HL-60 (cell line): ENCODE data around the gene ABLIM1.

ENCODE experiments used
- DNase-seq, 2 experiments: peaks; one replicate each; pipeline ENCODE4 v3.0.0-alpha.2; 2010 to 2020; ENCODE audit warnings: low read depth in 1 of 2, low spot score in 1 of 2
- H3K27ac ChIP-seq: fragments of 250-450 bp; sonication (Bioruptor Pico); replicated peaks from 2 replicates; pipeline ENCODE4 v1.5.1; 2020; ENCODE audit warnings: mild to moderate bottlenecking, moderate library complexity
- H3K27me3 ChIP-seq: fragments of 250-450 bp; sonication (Bioruptor Pico); 2 replicates; pipeline ENCODE4 v1.5.1; 2021; ENCODE audit warnings: mild to moderate bottlenecking, moderate library complexity; ENCODE audit not compliant: insufficient read depth, poor library complexity, severe bottlenecking
- H3K4me3 ChIP-seq: replicated peaks from 2 replicates; pipeline ENCODE4 v1.5.1; 2011; ENCODE audit warnings: mild to moderate bottlenecking, control low read depth, low read length; ENCODE audit not compliant: insufficient read depth
- GABPA ChIP-seq: IDR thresholded peaks from 2 replicates; pipeline ENCODE4 v1.6.1; 2012; ENCODE audit warnings: low read depth
- POLR2AphosphoS5 ChIP-seq: IDR thresholded peaks from 2 replicates; pipeline ENCODE4 v1.6.1; 2012; ENCODE audit warnings: low read depth
- SPI1 ChIP-seq: IDR thresholded peaks from 2 replicates; pipeline ENCODE4 v1.6.1; 2012; ENCODE audit warnings: low read depth, mild to moderate bottlenecking, borderline replicate concordance
- TF ChIP-seq, protein P1 (sequence below): IDR thresholded peaks from 2 replicates; pipeline ENCODE4 v1.6.1; 2012; ENCODE audit warnings: low read depth; ENCODE audit not compliant: insufficient replicate concordance
- TF ChIP-seq, protein P2 (sequence below): IDR thresholded peaks from one replicate; pipeline ENCODE4 v1.5.1; 2011; ENCODE audit warnings: low read length, control low read depth, inconsistent platforms; ENCODE audit not compliant: insufficient read depth

ABLIM1 gene

DNA sequence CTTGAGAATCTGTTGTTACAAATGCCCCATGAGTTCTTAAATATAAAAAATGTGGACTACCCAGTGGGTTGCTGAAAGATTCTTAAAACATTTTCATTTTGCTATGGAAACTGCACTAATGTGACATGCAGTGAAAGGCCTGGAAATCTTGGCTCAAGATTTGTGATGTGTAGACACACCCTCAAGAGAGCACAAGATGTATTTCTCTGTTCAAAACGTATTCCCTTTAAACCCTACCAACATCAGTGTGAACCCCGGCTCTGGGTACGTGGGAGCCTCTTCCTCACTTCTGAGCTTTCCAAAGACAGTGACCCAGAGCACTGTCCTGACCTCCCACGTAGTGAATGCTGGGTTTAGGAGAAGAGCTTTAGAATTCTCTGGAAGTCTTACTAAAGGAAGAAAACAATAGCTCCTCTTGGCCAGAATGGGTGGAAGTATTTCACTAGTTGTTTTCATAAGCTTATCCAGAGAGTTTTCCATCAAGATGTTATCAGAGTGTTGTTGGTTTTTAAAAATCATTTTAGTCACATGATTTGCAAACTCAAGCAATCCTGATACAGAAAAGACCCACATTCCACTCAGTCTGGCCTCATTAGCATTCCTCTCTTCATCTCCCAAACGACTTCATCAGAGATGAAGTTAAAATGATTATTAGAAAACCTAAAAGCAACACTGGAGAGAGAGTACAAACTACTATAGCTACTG, 172.2 kb downstream of the ABLIM1 start:
- Histone ChIP-seq H3K27me3 (no peaks in the 10 kb centered on the region), H3K4me3 (no peak overlapping the region), H3K27ac (no peak overlapping the region)
- TF ChIP-seq, protein P1, sequence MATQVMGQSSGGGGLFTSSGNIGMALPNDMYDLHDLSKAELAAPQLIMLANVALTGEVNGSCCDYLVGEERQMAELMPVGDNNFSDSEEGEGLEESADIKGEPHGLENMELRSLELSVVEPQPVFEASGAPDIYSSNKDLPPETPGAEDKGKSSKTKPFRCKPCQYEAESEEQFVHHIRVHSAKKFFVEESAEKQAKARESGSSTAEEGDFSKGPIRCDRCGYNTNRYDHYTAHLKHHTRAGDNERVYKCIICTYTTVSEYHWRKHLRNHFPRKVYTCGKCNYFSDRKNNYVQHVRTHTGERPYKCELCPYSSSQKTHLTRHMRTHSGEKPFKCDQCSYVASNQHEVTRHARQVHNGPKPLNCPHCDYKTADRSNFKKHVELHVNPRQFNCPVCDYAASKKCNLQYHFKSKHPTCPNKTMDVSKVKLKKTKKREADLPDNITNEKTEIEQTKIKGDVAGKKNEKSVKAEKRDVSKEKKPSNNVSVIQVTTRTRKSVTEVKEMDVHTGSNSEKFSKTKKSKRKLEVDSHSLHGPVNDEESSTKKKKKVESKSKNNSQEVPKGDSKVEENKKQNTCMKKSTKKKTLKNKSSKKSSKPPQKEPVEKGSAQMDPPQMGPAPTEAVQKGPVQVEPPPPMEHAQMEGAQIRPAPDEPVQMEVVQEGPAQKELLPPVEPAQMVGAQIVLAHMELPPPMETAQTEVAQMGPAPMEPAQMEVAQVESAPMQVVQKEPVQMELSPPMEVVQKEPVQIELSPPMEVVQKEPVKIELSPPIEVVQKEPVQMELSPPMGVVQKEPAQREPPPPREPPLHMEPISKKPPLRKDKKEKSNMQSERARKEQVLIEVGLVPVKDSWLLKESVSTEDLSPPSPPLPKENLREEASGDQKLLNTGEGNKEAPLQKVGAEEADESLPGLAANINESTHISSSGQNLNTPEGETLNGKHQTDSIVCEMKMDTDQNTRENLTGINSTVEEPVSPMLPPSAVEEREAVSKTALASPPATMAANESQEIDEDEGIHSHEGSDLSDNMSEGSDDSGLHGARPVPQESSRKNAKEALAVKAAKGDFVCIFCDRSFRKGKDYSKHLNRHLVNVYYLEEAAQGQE, result no peak
- no peak for TF ChIP-seq GABPA
- TF ChIP-seq SPI1, result no peak
- no peak for DNase-seq

DNA sequence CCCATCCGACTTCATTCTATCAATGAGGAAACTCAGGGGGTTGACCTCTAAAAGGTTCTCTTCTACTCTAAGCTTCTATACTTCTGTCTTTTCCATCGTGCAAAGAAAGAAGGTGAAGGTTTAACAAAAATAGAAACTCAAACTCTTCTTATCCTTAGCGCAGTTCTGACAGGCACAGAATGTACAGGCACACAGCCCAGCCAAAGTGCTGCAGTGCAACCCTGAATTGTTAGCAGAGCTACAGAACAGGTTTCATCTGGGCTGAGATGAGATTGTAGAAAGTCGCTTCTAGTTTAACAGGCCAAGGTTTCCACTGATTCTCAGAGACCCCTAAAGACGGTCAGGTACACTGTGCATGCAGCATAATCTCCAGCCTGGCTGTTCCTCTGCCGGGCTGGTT, 174.5 kb downstream of the ABLIM1 start:
- Histone ChIP-seq H3K4me3 (no peak overlapping the region), H3K27ac (no peak overlapping the region), H3K27me3 (no peaks in the 10 kb centered on the region)
- no peak for DNase-seq
- TF ChIP-seq, protein P1, result no peak
- TF ChIP-seq, protein P2, sequence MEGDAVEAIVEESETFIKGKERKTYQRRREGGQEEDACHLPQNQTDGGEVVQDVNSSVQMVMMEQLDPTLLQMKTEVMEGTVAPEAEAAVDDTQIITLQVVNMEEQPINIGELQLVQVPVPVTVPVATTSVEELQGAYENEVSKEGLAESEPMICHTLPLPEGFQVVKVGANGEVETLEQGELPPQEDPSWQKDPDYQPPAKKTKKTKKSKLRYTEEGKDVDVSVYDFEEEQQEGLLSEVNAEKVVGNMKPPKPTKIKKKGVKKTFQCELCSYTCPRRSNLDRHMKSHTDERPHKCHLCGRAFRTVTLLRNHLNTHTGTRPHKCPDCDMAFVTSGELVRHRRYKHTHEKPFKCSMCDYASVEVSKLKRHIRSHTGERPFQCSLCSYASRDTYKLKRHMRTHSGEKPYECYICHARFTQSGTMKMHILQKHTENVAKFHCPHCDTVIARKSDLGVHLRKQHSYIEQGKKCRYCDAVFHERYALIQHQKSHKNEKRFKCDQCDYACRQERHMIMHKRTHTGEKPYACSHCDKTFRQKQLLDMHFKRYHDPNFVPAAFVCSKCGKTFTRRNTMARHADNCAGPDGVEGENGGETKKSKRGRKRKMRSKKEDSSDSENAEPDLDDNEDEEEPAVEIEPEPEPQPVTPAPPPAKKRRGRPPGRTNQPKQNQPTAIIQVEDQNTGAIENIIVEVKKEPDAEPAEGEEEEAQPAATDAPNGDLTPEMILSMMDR, result no peak
- TF ChIP-seq GABPA, result no peak

DNA sequence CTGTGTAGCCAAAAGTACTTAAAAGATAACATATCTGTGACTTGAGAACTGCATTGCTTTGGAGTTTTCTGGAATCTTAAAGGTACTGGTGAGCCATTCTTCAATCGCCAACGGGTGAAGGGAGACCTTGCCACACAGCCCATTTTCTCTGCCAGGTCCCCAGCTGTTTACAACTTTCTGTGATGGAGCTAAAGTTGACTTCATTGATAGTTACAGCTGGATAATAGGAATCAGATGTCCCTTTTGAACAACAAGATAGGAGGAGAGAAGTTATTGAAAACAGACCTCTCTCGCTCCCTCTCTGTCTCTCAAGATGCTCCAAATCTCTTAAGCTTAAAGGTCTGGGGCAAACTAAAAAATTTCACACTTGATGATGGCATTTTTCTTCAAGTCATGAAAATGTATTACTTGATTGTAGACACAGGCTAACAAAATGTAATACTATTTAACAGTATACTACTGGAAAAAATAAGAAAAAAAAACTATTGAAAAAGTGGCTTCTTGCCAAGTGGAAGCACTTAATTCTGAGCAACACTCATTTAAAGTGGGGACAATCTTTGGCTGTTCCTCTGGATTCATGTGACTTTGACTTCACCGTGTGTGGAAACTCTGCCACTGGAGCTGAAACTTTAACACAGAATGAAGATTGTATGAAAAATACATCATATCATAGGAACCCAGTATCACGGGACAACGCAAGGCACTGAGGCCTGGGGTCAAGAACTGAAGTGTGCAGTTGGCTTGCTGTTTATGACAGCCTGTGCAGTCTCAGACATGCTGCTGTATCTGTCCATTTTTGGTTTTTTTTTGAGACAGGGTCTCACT, 175.4 kb downstream of the ABLIM1 start:
- Histone ChIP-seq H3K27ac (no peak overlapping the region), H3K27me3 (no peaks in the 10 kb centered on the region), H3K4me3 (no peak overlapping the region)
- DNase-seq, result no peak
- TF ChIP-seq GABPA (no peak), POLR2AphosphoS5 (no peak), SPI1 (no peak)
- TF ChIP-seq, protein P1, result no peak
- TF ChIP-seq, protein P2, result no peak
